Esophagus mucosa (tissue), 1 donor: ENCODE results near the gene DIS3L2. TPM values are rescaled to one million over a fixed set of nuclear protein-coding genes. Genes with fewer than 3 reads are reported as not detected.
A peak's percentile ranks its signal among the peaks of the same experiment; 100 is the strongest.

Experiments used
- ATAC-seq: fragments of 200-7000 bp; cut with Tn5 transposase; one replicate; pipeline ENCODE4 v1.9.1; 2020
- total RNA-seq: library from RNA; stranded (reverse); gene quantifications from one replicate; pipeline ENCODE4 v1.2.4, GENCODE V29; 2023
- donor health status: DM: yes; HTN: yes; CAD: no.

The DIS3L2 gene
- total RNA-seq, 1 donor from 2014 or later, result 25.0 TPM

DNA sequence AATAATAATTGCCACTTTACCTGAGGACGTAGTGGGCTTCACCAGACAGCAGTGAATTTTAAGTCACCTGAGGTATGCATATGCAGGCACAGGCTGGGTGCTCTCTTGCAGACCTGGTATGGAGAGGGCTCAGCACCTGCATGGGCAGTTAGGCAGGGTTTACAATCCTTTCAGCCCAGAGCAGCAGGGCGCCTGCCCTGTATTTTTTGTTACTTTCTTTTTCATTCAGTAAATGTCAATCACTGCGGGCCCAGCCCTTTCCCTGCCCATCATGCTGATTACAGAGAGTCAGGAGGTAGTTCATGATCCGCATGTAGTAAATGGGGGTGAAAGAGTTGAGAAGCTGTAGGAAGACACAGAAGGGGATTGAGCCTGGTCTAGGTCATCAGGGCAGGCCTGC is 270.0 kb downstream of the DIS3L2 start:
- ATAC-seq, result no peak

DNA sequence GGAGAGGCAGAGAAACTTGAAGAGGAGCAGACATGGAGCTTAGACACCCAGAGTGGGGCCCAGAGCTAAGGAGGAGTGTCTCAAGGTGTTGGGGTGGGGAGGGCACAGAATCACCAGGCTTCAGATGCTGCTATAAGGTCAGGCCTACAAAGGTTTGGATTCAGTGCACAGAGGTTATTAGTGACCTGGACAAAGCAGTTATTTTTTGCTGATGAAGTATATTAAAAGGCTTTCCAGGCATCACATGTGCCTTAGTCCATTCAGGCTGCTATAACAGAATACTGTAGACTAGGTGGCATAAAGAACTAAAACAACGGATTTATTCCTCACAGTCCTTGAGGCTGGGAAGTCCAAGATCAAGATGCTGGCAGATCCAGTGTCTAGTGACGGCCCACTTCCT is 271.4 kb downstream of the DIS3L2 start:
- no peak for ATAC-seq

DNA sequence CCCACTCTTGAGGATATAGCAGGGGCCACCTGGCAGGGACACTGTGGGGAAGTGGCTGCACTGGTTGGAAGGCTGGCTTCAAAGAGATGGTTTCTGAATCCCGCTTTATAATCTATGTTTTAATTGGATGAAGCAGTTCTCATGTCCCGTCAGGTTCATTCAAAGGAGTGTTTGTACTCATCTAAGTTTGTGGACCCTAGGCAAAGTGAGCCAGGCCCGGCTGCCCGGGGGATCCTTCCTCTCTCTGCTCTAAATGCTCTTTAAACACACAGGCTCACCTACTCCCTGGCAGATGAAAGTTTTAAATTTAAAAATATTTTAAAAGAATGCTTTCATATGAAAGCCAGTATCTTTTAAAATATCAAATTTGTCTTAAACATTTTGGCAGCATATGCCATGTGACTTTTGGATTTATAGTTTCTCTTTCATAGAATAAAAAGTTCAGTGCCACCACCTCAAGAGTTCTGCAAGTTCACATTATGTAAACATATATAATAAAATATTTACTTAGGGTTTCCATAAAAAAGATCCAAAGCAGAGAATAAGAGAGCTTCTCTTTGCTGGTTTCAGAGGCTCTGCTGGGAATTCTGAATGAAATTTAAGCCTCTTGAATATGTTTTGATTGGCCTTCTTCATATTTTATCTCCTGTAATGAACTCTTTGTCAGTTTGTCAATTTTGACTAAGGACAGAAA is 273.6 kb downstream of the DIS3L2 start:
- ATAC-seq, result no peak

DNA sequence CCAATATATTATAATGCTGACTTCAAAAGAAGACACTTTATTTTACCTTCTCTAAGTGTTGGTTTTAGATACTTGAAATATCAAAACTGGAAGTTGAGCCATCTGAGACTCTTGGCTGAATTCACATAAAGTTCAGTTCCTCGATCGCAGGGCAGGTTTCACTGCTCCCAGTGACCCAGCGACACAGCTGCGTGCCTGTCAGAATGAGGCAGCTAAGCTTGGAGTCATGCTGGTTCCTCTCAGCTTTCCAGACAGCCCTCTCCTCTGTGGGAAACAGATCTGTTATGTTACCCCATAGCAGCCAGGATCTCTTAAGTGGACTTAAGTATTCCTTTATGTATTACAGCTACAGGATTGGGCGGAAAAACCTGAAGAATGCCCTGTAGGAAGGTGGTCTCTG is 274.2 kb downstream of the DIS3L2 start:
- ATAC-seq, result peak; percentile 51

DNA sequence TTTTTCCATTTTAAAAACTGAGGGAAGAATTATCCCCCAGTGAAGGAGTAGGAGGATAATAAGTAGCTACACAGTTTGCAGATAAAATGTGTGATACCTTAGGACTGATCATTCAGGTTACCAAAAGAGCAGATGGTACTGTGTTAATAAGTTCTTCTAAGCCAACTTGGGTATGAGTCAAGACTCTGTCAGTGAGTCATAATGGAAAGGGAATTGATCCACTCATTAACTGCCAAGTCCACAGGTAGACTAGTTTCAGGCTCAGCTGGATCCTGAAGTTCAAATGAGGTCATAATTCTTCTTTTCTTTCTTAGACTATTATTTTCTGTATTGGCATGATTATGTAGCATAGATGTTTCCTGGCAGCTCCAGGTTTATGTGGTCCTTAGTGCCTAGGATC is 274.7 kb downstream of the DIS3L2 start:
- ATAC-seq, result peak; percentile 85

DNA sequence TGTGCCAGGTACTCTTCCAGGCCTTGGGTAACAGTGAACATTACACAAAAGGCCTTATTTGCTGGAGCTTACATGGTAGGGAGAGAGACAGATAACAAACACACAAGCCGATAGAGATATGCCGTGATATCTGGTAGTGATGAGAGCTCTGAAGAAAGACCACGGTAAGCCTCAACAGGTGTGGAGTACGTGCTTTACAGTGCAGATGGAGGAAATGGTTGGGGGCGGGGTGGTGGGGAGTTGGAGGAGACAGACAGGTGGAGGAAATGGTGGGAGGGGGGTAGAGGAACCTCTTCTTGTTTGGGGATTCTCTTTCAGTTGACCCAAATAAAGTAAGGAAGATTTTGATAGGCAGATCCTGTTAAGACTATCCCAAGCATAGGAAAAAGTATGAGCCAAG is 276.0 kb downstream of the DIS3L2 start:
- ATAC-seq, result no peak

DNA sequence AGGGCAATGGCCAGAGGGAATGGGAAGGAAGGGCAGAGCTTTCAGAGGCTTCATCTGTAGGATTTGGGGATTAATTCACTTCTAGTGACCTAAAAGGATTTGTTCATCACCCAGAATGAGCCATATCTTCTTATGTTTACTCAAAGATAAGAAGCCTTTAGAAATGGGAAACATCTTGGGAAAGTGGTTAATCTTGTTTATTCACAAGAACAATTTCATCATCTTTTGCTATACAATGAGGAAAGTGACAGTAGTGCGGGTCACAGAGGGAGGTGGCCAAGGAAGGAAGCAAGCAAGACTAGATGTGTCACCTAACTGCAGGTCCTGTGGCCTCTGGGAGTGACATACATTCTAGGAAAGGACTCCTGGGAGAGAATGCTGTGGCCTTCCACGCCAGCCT is 276.6 kb downstream of the DIS3L2 start:
- peak; percentile 81 for ATAC-seq

DNA sequence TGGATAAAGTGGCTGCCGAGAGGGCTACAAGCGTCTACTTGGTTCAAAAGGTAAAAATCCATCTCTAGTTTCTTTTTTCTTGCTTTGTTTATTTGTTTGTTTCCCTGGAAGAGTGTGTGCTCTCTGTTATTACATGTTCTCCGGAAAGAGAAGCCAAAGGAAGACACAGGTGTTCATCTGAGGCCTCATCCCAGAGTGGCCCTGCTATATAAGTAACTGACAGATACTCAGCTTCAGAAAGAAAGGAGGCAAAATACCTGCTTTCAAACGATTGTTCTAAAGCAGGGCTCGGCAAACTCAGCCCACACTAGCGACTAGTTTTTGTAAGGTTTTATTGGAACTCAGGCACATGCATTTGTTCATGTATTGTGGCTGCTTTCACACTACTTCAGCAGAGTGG is 277.1 kb downstream of the DIS3L2 start:
- ATAC-seq, result no peak

DNA sequence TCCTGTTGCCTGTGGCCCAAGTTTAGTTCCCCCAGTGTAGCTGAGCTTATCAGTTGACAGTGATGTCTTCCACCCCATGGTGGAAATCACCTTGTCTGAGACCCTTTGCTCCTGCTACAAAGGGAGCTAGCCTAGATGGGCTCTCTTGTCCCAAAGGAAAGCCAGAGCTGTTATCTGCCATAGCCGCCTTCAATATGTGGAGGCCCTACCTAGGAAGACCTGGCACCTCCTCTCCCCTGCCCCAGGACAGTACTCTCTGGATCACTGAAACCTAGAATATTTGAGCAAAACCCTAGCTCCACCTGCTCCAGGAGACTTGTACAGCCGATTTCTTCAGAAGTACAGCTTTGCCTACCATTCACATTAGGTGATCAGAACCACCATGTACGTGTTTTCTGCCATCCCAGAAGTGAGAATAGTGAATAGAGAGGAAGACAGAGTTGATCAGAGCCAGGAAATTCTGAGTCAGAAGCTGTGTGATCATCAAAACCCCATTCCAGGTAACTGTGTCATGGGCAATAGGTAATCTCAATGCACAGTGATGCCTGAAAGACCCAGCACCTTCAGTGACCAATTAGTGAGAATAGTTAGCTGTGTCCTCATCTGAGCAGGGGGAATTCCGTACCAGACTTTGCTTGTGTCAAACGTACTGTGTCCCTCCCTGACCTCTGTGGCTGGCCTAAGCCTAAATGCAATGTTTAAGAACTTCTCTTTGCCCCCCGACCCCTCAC is 278.6 kb downstream of the DIS3L2 start:
- peak; percentile 64 for ATAC-seq

DNA sequence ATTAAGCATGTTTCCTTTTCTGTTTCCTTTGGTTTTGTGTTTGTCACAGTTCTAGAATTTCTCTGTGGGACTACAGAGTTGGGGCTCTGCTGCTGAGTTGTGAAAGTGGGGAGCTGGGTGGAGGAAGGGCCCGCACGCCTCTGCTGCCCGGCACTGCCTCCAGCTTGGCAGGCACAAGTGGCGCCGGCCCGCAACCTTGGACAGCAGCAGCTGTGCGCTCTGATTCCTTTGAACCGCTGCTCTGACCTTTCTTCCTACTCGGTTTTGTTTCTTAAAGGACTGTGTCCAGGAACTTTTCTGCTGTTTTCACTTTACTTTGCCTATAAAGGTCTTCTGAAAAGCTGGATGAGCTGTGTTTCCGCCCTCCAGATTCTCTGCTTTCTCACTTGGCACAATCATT is 279.4 kb downstream of the DIS3L2 start:
- no peak for ATAC-seq

DNA sequence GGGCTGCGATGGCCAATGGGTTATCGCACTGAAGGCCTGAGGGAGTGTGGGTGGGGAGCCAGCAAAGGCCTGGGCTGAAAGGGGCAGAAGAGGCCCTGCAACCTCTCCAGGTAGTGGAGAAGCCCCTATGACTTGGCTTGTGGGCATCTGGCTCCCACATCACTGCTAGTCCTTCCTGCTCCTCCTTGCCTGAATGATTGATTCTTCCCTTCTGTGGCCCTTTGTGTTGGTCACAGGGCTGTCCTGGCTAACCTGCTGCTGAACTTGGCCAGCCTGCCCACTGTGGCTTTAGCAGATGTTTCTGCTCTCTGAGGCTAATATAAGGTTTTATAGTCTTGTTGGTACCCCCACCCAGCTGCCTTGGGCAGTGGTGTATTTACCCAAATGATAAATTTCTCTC is 280.8 kb downstream of the DIS3L2 start:
- no peak for ATAC-seq

DNA sequence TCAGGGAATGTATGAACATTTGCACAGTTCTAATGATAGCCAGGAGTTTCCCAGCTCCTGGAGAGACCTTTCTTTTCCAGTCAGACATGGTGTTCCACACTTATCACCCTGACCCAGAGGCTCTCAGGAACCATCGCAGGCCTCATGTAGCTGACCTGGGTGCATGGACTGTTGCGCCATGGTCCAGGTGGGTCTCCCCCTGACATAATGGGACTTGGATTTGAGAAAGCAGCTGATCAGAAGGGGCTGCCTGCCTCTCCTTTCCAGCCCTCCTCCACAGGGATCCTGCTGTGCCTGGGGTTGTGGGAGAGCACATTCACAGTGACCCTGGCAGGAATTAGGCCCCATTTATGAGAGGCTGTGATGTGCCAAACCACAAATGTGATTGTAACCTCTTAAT is 283.6 kb downstream of the DIS3L2 start:
- no peak for ATAC-seq

DNA sequence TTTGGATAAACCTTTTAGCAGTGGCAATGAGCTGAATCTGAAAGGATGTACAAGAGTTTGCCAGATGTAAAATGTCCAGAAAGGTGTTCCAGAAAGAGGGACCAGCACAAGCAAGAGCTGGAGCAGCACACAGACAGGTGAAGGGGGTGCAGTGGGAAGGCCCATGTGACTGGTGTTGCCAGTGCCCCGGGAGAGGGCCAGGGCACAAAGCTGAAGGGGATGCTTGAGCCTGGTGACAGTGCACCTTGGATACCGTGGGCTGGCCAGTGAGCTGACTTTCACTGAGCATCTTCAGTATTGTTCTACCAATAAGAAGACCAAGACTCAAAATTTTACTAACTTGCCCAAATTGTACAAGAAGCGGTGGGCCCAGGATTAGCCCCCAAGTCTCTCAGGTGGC is 284.7 kb downstream of the DIS3L2 start:
- no peak for ATAC-seq

DNA sequence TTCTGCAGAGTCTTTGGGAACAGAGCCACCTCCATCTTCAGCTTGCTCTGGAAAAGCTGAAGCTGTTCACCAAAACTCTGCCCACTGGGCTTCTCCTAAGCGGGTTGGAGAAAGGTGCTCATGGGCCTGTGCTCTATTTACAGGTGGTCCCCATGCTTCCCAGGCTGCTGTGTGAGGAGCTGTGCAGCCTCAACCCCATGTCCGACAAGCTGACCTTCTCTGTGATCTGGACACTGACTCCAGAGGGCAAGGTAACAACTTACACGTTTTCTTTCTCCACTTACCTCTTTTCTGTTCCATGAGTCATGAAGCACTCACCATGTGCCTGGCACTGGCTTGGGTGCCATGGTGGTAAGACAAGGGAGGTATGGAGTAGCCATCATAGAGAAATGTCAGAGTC is 287.6 kb downstream of the DIS3L2 start:
- ATAC-seq, result no peak

DNA sequence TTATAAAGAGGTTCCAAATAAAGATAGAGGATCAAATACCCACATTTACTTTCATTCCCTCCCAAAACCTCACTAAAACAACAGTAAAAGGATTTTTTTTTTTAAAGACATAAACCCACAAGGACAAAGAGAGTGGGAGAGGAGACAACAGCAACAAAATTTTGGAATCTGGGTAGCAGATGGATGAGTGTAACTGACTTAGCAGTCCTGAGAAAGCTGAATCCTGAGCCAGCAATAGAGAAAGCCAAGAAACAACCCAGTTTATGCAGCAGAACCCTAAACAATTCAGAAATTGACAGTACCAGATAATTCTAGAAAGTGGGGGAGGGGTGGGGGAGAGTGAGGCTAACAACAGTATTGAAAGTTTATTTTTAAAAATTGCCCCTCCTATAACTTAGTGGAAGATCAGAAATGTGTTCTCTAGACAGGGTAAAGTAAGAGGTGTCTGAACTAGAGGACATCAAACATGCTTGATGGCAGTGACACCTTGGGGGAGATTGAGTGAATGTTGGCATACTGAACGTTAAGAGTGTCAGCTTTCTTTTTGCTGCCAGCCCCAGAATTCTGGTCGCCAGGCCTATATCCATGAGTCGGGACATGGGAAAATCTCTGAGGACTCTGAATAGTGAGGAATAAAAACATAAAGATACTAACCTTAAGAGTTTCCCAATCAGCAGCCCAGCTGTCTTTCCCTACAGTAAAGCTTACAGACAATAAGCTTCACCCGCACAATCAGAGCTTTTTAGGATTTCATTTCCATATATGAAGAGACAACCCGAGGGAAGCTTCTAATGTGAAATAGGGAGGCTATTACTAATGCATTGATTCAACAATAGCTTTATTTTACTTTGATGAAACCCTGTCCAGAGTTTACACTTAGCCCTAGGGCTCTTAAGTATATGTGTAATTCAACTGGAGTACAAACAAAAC is 289.0 kb downstream of the DIS3L2 start:
- ATAC-seq, result no peak

DNA sequence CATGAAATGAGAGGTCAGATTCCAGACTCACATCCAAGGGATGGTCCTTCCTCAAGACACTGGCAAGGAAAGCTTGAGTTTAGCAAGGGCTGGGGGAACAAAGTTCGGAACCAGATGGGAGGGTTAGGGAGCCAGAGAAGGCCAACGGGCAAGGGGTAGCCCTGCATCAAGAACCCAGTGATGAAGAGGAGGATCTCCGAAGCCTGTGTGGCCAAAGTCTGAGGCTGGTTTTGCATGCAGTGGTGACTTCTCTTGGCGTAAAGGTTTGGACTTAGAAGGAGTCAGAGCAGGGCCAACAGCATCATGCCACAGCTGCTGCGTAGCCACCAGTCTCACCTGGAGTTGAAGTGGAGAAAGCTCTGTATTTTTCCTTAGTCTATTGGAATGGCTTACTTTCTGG is 293.5 kb downstream of the DIS3L2 start:
- ATAC-seq, result no peak

DNA sequence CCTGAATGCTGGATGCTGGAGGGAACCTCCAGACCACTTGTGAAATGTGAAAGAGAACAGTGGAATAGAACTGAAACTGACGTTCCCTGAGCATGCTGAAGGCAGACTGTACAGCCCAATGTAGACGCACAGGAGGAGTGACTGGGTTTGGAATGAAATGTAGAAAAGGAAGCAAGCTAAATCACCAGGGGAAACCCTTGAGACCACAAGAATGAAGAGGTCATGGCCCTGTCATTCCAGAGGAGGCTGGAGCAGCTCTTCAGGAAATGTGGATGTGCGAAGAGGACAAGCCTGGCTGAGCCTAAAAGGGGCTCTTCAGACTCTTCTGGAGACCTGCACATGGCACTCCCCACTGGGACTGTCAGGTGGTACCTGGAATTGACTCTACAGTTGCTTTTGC is 298.6 kb downstream of the DIS3L2 start:
- ATAC-seq, result no peak

DNA sequence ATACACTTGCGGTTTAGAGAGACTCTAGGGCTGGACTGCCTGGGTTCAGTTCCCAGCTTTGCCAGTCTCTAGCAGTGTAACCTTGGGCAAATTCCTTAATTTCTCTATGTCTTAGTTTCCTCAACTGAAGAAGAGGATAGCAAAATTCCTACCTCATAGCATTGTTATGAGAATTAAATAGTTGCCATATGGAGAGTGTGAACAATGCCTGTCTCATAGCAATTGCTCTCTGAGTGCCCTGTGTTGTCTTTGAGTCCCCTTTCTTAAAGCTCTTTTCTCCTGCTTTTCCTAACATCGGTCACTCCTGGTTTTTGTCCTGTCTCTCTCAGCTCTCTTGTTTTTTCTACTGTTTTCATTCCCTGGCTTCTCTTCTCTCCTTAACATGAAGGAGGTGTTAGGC is 300.3 kb downstream of the DIS3L2 start:
- no peak for ATAC-seq

DNA sequence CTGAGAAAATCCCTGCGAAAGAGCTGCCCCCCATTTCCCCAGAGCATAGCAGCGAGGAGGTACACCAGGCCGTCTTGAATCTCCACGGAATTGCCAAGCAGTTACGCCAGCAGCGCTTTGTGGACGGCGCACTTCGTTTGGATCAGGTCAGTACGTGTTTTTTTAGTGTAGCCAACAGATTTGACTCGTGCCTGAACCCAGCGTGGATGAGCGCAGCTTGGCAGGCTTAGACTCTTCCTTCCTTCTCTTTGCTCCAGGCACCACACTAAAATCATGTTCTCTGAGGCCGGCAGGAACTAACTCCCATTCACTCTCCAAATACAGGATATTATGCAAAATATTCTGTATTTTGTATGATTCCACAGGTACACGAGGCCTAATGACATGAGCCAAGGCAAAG is 301.8 kb downstream of the DIS3L2 start:
- peak; percentile 65 for ATAC-seq

DNA sequence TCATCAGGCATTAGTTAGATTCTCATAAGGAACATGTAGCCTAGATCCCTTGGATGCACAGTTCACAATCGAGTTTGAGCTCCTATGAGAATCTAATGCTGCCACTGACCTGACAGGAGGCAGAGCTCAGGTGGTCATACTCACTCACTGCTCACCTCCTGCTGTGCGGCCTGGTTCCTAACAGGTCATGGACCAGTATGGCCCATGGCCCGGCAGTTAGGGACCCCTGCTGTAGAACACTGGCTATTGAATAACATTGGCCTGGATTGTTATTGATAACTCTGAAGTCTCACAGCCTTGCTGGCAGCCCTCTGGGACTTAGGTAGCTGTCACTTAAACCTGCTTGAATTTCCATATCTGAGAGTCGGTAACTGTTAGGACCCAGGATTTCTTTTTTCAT is 302.6 kb downstream of the DIS3L2 start:
- no peak for ATAC-seq

DNA sequence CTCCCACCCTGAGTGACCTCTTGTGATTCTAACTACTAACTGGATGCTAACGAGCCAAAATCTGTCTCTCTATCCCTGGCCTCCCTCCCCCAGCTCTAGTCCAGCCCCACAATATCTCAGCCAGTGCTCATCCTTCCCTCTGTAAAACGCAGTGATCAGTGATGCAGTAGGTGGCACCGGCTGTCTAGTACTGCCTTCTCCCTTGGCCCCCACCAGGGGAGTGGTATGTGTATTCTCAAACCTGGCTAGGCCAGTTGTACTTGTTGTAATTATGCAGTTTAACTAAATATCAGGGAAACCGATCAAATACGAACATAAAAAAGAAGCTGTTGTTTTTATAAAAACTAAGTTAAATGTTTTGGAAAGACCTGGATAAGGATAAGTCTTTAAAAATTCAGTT is 303.8 kb downstream of the DIS3L2 start:
- no peak for ATAC-seq

DNA sequence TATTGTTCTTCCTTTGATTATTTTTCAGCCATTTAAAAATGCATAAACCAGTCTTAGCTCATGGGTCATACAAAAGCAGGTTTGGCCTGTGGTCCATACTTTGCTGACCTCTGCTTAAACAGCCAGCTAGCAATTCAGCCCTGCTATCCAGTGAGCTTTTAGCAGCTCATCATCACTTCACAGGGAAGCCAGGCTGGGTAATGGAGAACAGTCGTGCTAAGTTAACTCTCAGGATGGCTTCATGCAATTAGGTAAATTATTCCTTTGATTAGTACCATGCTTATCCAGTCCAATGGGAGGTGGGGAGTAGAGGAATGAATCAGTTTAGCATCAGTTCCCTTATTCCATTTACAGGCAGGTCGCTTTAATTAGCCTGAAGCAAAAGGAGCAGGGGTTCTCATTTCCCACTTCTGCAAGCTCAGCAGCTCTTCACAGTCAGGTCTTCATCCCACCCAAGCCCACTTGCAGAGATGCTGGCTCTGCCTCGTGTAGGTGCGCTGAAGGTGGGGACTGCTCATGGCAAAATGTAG is 307.2 kb downstream of the DIS3L2 start:
- ATAC-seq, result no peak

DNA sequence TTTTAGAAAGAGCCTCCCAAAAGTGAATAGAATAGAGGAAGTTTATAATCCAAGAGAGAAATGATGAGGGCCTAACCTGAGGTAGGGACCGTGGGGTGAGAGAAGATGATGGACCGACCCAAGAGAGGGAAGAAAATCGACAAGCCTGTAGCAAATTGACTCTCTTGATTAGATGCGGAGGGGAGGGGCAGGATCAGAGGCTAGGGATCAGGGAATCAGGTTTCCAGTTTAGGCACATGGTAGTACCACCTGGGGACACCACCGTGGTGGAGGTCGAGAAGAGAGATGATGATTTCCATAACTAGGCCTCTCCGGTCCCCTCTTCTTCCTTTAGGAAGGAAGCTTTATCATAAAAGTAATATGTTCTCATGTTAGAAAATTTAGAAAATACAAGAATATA is 308.4 kb downstream of the DIS3L2 start:
- no peak for ATAC-seq
